HEK293T (cell line): ENCODE data around the gene LRBA.

ENCODE experiments used
- ARNT ChIP-seq: fragments of 450-650 bp; IDR thresholded peaks from 2 replicates; pipeline ENCODE4 v1.6.1; 2017; ENCODE audit warnings: mild to moderate bottlenecking
- BHLHE40 ChIP-seq: fragments of 450-650 bp; IDR thresholded peaks from 2 replicates; pipeline ENCODE4 v1.6.1; 2016; ENCODE audit warnings: mild to moderate bottlenecking, moderate library complexity, borderline replicate concordance
- CTBP1 ChIP-seq: fragments of 450-650 bp; IDR thresholded peaks from 2 replicates; pipeline ENCODE4 v1.6.1; 2016; ENCODE audit warnings: borderline replicate concordance
- FOXA1 ChIP-seq: fragments of 450-650 bp; IDR thresholded peaks from 2 replicates; pipeline ENCODE4 v1.6.1; 2016; ENCODE audit warnings: mild to moderate bottlenecking
- FOXK2 ChIP-seq: fragments of 450-650 bp; IDR thresholded peaks from 2 replicates; pipeline ENCODE4 v1.6.1; 2016; ENCODE audit warnings: mild to moderate bottlenecking
- FOXM1 ChIP-seq: fragments of 450-650 bp; IDR thresholded peaks from 2 replicates; pipeline ENCODE4 v1.6.1; 2017; ENCODE audit warnings: mild to moderate bottlenecking, borderline replicate concordance
- HDGF ChIP-seq: fragments of 450-650 bp; IDR thresholded peaks from 2 replicates; pipeline ENCODE4 v1.6.1; 2017; ENCODE audit warnings: antibody characterized with exemption, borderline replicate concordance
- NFRKB ChIP-seq: fragments of 450-650 bp; IDR thresholded peaks from 2 replicates; pipeline ENCODE4 v1.6.1; 2016; ENCODE audit warnings: mild to moderate bottlenecking, moderate library complexity
- SP1 ChIP-seq: fragments of 450-650 bp; IDR thresholded peaks from 2 replicates; pipeline ENCODE4 v1.6.1; 2017
- SUZ12 ChIP-seq: fragments of 450-650 bp; IDR thresholded peaks from 2 replicates; pipeline ENCODE4 v1.6.1; 2016; ENCODE audit warnings: mild to moderate bottlenecking
- ZNF384 ChIP-seq: fragments of 450-650 bp; IDR thresholded peaks from 2 replicates; pipeline ENCODE4 v1.6.1; 2016
- TF ChIP-seq, protein P1 (sequence below): fragments of 450-650 bp; IDR thresholded peaks from 2 replicates; pipeline ENCODE4 v1.6.1; 2016

DNA sequence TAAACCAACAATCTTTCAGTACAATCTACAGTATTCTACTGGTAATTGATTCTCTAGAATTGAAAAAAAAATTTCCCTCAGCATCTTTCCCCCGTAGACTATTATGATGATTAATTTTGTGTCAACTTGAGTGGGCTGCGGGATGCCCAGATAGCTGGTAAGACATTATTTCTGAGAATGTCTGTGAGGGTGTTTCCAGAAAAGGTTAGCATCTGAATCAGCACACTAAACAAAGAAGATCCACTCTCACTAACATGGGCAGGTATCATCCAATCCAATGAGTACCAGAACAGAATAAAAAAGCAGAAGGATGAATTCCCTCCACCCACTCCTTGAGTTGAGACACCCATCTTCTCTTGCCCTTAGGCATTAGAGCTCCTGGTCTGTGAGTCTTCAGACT is 619.2 kb downstream of the LRBA start:
- no peak for TF ChIP-seq FOXK2
- no peak for TF ChIP-seq HDGF
- no peak for TF ChIP-seq SUZ12
- TF ChIP-seq NFRKB: no peak
- TF ChIP-seq BHLHE40: no peak
- no peak for TF ChIP-seq ARNT
- TF ChIP-seq, protein P1, sequence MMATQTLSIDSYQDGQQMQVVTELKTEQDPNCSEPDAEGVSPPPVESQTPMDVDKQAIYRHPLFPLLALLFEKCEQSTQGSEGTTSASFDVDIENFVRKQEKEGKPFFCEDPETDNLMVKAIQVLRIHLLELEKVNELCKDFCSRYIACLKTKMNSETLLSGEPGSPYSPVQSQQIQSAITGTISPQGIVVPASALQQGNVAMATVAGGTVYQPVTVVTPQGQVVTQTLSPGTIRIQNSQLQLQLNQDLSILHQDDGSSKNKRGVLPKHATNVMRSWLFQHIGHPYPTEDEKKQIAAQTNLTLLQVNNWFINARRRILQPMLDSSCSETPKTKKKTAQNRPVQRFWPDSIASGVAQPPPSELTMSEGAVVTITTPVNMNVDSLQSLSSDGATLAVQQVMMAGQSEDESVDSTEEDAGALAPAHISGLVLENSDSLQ: no peak
- no peak for TF ChIP-seq CTBP1
- no peak for TF ChIP-seq FOXM1
- no peak for TF ChIP-seq ZNF384
- TF ChIP-seq FOXA1: no peak
- no peak for TF ChIP-seq SP1
